Measurements from ENCODE around the gene ZNF804A. TPM values are rescaled to one million over a fixed set of nuclear protein-coding genes. Genes with fewer than 3 reads are reported as not detected.
A peak's percentile ranks its signal among the peaks of the same experiment; 100 is the strongest.

ZNF804A gene
- total and polyA plus RNA-seq, 4 donors: 0.07 to 0.37 (median 0.13) TPM

DNA sequence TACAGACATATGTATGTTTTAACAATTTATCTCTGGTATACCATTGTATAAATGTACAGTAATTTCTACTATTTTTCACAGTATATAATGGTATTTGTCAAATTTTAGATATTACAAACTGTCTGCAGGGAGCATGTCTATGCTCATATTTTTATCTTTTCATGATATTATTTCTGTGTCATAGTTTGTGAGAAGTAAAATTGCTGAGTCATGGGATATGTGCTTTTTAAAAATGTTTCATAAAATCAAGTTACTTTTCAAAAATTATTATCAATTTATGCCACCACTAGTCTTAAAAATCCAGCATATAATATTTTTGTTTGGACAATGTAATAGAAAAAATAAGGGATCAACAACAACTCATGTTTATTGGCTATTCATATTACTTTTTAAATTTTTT lies 9.1 kb upstream of the ZNF804A start:
- Histone ChIP-seq H3K4me3 (ENCODE audit: low read depth in 1 of 3, low read length in 3 of 3) (no peak overlapping the region), H3K4me1 (ENCODE audit: control insufficient read depth in 4 of 4, insufficient read depth in 4 of 4, low read length in 3 of 4) (no peaks in the 10 kb centered on the region), H3K27ac (ENCODE audit: low read depth in 1 of 2, low read length in 2 of 2) (no peak overlapping the region), H3K9ac (ENCODE audit: low read depth in 1 of 2, low read length in 2 of 2) (no peak overlapping the region), H3K9me3 (ENCODE audit: control insufficient read depth in 4 of 4, low read length in 3 of 4) (no peaks in the 10 kb centered on the region), H3K36me3 (ENCODE audit: control insufficient read depth in 4 of 4, insufficient read depth in 3 of 4, low read depth in 1 of 4, low read length in 3 of 4) (no peaks in the 10 kb centered on the region), H3K27me3 (ENCODE audit: control insufficient read depth in 4 of 4, insufficient read depth in 4 of 4, low read length in 3 of 4) (no peaks in the 10 kb centered on the region)
- TF ChIP-seq, protein P1, sequence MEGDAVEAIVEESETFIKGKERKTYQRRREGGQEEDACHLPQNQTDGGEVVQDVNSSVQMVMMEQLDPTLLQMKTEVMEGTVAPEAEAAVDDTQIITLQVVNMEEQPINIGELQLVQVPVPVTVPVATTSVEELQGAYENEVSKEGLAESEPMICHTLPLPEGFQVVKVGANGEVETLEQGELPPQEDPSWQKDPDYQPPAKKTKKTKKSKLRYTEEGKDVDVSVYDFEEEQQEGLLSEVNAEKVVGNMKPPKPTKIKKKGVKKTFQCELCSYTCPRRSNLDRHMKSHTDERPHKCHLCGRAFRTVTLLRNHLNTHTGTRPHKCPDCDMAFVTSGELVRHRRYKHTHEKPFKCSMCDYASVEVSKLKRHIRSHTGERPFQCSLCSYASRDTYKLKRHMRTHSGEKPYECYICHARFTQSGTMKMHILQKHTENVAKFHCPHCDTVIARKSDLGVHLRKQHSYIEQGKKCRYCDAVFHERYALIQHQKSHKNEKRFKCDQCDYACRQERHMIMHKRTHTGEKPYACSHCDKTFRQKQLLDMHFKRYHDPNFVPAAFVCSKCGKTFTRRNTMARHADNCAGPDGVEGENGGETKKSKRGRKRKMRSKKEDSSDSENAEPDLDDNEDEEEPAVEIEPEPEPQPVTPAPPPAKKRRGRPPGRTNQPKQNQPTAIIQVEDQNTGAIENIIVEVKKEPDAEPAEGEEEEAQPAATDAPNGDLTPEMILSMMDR (IDR thresholded peaks at IDR 0.05; ENCODE audit: low read depth, low read length, missing input control): no peak
- no peak for TF ChIP-seq NR2F2 (IDR thresholded peaks at IDR 0.05)
- TF ChIP-seq JUND (IDR thresholded peaks at IDR 0.05): no peak
- no peak for TF ChIP-seq EGR1 (IDR thresholded peaks at IDR 0.05; ENCODE audit: low read depth in 2 of 2)
- TF ChIP-seq, protein P2, sequence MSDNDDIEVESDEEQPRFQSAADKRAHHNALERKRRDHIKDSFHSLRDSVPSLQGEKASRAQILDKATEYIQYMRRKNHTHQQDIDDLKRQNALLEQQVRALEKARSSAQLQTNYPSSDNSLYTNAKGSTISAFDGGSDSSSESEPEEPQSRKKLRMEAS (IDR thresholded peaks at IDR 0.05): no peak
- no peak for DNase-seq (ENCODE audit: low spot score)

DNA sequence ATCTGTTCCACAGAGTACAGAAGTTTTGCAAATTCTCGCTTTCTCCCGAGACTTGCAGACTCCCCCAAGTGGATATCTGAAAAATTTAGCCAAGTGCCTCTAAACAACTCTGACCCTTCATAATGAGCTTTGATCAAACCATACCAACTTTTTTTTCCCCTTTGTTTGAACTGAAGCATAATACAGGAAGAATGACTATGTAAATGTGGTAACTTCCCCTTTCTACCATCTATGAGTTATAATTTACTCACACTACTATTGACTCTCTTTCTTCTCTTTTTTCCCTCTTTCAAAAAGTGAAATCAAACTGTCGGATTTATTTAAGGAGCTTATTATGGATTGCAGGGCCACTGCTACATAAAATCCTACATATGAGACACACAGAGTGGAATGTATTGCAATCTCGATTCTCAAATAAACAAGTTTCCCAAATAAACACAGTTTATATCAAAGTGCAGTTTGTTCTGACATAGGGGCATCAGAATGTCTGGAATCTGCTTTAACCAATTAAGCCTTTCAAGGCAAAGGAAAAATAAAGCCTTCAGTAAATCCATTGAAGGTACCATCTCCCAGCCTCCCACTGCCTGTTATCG lies 1.4 kb upstream of the ZNF804A start:
- peak; percentile 20 to 31 for TF ChIP-seq RAD21 (IDR thresholded peaks at IDR 0.05)
- TF ChIP-seq YY1 (IDR thresholded peaks at IDR 0.05): no peak
- no peaks in the 10 kb centered on the region for H3K27me3 ChIP-seq (ENCODE audit: control insufficient read depth in 4 of 4, insufficient read depth in 4 of 4, low read length in 3 of 4)
- 38% methylated on average over 5 of the region's 5 CpGs for WGBS

DNA sequence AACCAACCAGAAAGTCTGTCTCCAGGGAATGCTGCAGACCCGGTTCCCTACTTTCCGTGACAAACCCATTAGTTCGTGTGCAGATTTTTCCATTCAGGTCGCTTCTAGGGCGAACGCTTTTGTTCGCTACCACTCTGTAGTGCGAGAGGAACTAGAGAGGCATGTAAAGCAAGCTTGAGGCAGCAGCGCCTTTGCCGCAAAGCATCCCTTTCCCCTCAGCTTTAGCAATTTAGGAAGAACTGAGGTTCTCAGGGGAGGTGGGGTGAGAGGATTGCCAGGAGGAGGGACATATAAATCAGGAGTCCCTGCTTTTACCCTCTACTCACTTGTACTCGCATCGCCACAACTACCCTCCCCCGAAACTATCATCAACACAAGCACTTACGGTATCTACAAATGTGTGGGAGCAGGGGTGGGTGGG lies 748 bp upstream of the ZNF804A start:
- Histone ChIP-seq H3K9ac (ENCODE audit: low read depth in 1 of 2, low read length in 2 of 2) (no peak overlapping the region), H3K27me3 (ENCODE audit: control insufficient read depth in 4 of 4, insufficient read depth in 4 of 4, low read length in 3 of 4) (no peaks in the 10 kb centered on the region), H3K4me1 (ENCODE audit: control insufficient read depth in 4 of 4, insufficient read depth in 4 of 4, low read length in 3 of 4) (peaks cover 4 to 18% (median 13%) of the 10 kb centered on the region in 4 donors), H3K4me3 (ENCODE audit: low read depth in 1 of 3, low read length in 3 of 3) (peak overlapping the region; percentile 15 to 92 (median 86)), H3K36me3 (ENCODE audit: control insufficient read depth in 4 of 4, insufficient read depth in 3 of 4, low read depth in 1 of 4, low read length in 3 of 4) (no peaks in the 10 kb centered on the region), H3K27ac (ENCODE audit: low read depth in 1 of 2, low read length in 2 of 2) (peak overlapping the region in 1 of 2 donors; percentile 1), H3K9me3 (ENCODE audit: control insufficient read depth in 4 of 4, low read length in 3 of 4) (no peaks in the 10 kb centered on the region)
- 8% methylated on average over 14 of the region's 14 CpGs for WGBS
- no peak for DNase-seq (ENCODE audit: low spot score)
- TF ChIP-seq SP1 (IDR thresholded peaks at IDR 0.05): no peak
- no peak for TF ChIP-seq HNF4A (conservative IDR thresholded peaks at IDR 0.05)
- TF ChIP-seq JUND (IDR thresholded peaks at IDR 0.05): no peak

More for the DNA sequence above, 1.4 kb upstream of the ZNF804A start:
- Histone ChIP-seq H3K9ac (ENCODE audit: low read depth in 1 of 2, low read length in 2 of 2) (no peak overlapping the region), H3K9me3 (ENCODE audit: control insufficient read depth in 4 of 4, low read length in 3 of 4) (no peaks in the 10 kb centered on the region), H3K4me3 (ENCODE audit: low read depth in 1 of 3, low read length in 3 of 3) (peak overlapping the region in 1 of 3 donors; percentile 86), H3K27ac (ENCODE audit: low read depth in 1 of 2, low read length in 2 of 2) (peak overlapping the region in 1 of 2 donors; percentile 1), H3K36me3 (ENCODE audit: control insufficient read depth in 4 of 4, insufficient read depth in 3 of 4, low read depth in 1 of 4, low read length in 3 of 4) (no peaks in the 10 kb centered on the region), H3K4me1 (ENCODE audit: control insufficient read depth in 4 of 4, insufficient read depth in 4 of 4, low read length in 3 of 4) (peaks cover 4 to 18% (median 13%) of the 10 kb centered on the region in 4 donors)
- no peak for DNase-seq (ENCODE audit: low spot score)

DNA sequence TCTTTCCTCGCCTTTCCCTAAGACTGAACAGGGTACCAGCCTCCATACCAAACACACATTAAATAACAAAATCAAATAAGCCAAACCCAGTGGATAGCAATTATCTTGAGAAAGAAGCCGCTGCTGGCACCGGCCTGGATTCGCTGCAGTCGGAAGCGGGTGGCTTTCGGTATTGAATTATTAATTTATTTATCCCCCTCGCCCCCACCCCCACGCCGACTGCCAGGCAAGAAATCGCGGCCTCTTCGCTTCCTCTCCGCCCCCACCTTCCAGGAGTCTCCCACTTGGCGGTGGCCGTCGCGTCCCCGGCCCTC lies 370 bp upstream of the ZNF804A start:
- Histone ChIP-seq H3K36me3 (ENCODE audit: control insufficient read depth in 4 of 4, insufficient read depth in 3 of 4, low read depth in 1 of 4, low read length in 3 of 4) (no peaks in the 10 kb centered on the region), H3K4me3 (ENCODE audit: low read depth in 1 of 3, low read length in 3 of 3) (peak overlapping the region; percentile 23 to 92 (median 86)), H3K4me1 (ENCODE audit: control insufficient read depth in 4 of 4, insufficient read depth in 4 of 4, low read length in 3 of 4) (peaks cover 4 to 18% (median 13%) of the 10 kb centered on the region in 4 donors), H3K27me3 (ENCODE audit: control insufficient read depth in 4 of 4, insufficient read depth in 4 of 4, low read length in 3 of 4) (no peaks in the 10 kb centered on the region), H3K9ac (ENCODE audit: low read depth in 1 of 2, low read length in 2 of 2) (no peak overlapping the region), H3K9me3 (ENCODE audit: control insufficient read depth in 4 of 4, low read length in 3 of 4) (no peaks in the 10 kb centered on the region), H3K27ac (ENCODE audit: low read depth in 1 of 2, low read length in 2 of 2) (no peak overlapping the region)
- TF ChIP-seq EGR1 (IDR thresholded peaks at IDR 0.05; ENCODE audit: low read depth in 2 of 2) (no peak), RXRA (IDR thresholded peaks at IDR 0.05) (no peak), HNF4A (conservative IDR thresholded peaks at IDR 0.05) (no peak), YY1 (IDR thresholded peaks at IDR 0.05) (no peak)
- TF ChIP-seq, protein P3, sequence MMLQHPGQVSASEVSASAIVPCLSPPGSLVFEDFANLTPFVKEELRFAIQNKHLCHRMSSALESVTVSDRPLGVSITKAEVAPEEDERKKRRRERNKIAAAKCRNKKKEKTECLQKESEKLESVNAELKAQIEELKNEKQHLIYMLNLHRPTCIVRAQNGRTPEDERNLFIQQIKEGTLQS (IDR thresholded peaks at IDR 0.05): no peak
- TF ChIP-seq, protein P1 (IDR thresholded peaks at IDR 0.05; ENCODE audit: low read depth, low read length, missing input control): no peak
- WGBS: 1% methylated on average over 19 of the region's 19 CpGs
- DNase-seq (ENCODE audit: low spot score): no peak

All from liver (tissue), 9 donors.